ENCODE data around the gene CYP2E1. TPM values are rescaled to one million over a fixed set of nuclear protein-coding genes. Genes with fewer than 3 reads are reported as not detected.
"Not testable (repeated sequence)": the region's sequence is repeated elsewhere in the genome, so short reads cannot be mapped to it uniquely, and the experiment has no call there.

Gene CYP2E1
- total RNA-seq, 4 donors from 2014 or later: 0.22 to 3.1 (median 1.8) TPM

DNA sequence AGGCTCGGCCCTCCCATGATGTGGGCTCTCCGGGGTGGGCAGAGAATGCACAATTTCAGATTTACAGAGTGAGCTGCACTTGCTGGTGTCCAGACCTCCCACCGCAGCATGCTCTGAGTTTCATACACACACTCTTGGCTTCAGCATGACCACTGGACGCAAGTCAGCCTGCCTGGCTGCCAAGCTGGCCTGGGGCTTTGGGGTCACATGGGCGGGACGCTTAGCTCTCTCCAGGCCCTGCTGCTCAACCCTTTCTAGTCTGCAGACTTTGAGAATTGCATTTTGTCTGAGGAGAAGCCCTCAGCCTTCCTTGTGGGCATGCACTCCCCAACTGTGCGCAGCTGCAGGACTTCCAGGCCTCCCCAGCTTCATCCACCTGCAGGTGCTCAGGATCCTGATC is 5.7 kb downstream of the CYP2E1 start:
- H3K9me3 ChIP-seq: no peaks in the 10 kb centered on the region
- peaks cover 0 to 34% of the 10 kb centered on the region in 2 donors for H3K36me3 ChIP-seq
- no peak overlapping the region for H3K4me3 ChIP-seq
- no peak for TF ChIP-seq EP300 (IDR thresholded peaks at IDR 0.05)
- ATAC-seq: no peak
- no peak overlapping the region for H3K27ac ChIP-seq
- peaks cover 29% of the 10 kb centered on the region for H3K27me3 ChIP-seq
- WGBS, 2 donors (ENCODE audit: low coverage in 1 of 2): 69% methylated on average over 6 of the region's 7 CpGs; no CpG with 5 or more reads in 1 of the 2 donors
- H3K4me1 ChIP-seq: peaks cover 0 to 19% (median 8%) of the 10 kb centered on the region in 3 donors

DNA sequence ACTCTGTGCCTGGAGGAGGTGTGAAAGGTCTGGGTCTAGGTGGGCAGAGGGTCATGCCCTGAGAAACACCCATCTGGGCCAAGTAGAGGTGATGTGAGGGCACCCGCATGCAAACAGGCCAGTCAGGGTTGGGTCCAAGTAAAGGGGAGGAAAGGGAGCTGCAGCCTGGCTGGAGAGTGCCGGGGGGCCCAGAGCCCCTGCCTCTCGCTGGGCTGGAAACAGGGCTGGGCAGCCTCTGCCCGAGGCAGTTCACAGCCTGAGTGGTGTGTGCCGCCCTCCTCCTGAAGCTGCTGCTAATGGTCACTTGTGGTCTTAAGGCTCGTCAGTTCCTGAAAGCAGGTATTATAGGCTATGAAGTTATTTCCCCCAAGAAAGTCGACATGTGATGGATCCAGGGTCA is 7.3 kb downstream of the CYP2E1 start:
- Histone ChIP-seq H3K4me1 (peaks cover 0 to 4% (median 0%) of the 10 kb centered on the region in 3 donors), H3K27ac (no peak overlapping the region), H3K9me3 (no peaks in the 10 kb centered on the region), H3K27me3 (peaks cover 16% of the 10 kb centered on the region), H3K36me3 (peaks cover 0 to 42% of the 10 kb centered on the region in 2 donors), H3K4me3 (no peak overlapping the region)
- 58 to 85% methylated on average over 2 to 5 of the region's 7 CpGs for WGBS, 2 donors (ENCODE audit: low coverage in 1 of 2)
- no peak for ATAC-seq
- TF ChIP-seq POLR2A (IDR thresholded peaks at IDR 0.05) (no peak), EP300 (IDR thresholded peaks at IDR 0.05) (no peak), POLR2AphosphoS5 (IDR thresholded peaks at IDR 0.05) (no peak)
- TF ChIP-seq, protein P1, sequence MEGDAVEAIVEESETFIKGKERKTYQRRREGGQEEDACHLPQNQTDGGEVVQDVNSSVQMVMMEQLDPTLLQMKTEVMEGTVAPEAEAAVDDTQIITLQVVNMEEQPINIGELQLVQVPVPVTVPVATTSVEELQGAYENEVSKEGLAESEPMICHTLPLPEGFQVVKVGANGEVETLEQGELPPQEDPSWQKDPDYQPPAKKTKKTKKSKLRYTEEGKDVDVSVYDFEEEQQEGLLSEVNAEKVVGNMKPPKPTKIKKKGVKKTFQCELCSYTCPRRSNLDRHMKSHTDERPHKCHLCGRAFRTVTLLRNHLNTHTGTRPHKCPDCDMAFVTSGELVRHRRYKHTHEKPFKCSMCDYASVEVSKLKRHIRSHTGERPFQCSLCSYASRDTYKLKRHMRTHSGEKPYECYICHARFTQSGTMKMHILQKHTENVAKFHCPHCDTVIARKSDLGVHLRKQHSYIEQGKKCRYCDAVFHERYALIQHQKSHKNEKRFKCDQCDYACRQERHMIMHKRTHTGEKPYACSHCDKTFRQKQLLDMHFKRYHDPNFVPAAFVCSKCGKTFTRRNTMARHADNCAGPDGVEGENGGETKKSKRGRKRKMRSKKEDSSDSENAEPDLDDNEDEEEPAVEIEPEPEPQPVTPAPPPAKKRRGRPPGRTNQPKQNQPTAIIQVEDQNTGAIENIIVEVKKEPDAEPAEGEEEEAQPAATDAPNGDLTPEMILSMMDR (IDR thresholded peaks at IDR 0.05): no peak

DNA sequence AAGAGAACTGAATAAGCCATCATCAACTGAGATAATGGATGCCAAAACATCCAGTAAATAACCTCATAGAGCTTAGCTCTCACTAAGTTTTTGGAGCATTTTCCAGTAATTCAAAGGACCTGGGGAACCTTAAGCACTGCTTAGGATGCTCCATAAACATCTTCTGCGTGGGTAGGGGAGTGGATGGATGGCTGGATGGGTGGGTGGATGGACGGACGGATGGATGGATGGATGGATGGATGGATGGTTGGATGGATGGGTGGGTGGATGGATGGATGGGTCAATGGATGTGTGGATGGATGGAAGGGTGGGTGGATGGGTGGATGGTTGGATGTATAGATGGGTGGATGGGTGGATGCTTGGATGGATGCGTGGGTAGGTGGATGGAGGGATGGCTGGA is 9.0 kb downstream of the CYP2E1 start:
- Histone ChIP-seq H3K4me1 (no peaks in the 10 kb centered on the region), H3K4me3 (no peak overlapping the region), H3K27ac (no peak overlapping the region), H3K27me3 (no peaks in the 10 kb centered on the region), H3K9me3 (no peaks in the 10 kb centered on the region), H3K36me3 (peaks cover 0 to 42% of the 10 kb centered on the region in 2 donors)
- ATAC-seq: no peak
- WGBS, 2 donors (ENCODE audit: low coverage in 1 of 2): 52 to 80% methylated on average over 1 to 4 of the region's 4 CpGs
- TF ChIP-seq, protein P1 (IDR thresholded peaks at IDR 0.05): no peak
- TF ChIP-seq POLR2A (IDR thresholded peaks at IDR 0.05) (no peak), EP300 (IDR thresholded peaks at IDR 0.05) (no peak), POLR2AphosphoS5 (IDR thresholded peaks at IDR 0.05) (no peak)

DNA sequence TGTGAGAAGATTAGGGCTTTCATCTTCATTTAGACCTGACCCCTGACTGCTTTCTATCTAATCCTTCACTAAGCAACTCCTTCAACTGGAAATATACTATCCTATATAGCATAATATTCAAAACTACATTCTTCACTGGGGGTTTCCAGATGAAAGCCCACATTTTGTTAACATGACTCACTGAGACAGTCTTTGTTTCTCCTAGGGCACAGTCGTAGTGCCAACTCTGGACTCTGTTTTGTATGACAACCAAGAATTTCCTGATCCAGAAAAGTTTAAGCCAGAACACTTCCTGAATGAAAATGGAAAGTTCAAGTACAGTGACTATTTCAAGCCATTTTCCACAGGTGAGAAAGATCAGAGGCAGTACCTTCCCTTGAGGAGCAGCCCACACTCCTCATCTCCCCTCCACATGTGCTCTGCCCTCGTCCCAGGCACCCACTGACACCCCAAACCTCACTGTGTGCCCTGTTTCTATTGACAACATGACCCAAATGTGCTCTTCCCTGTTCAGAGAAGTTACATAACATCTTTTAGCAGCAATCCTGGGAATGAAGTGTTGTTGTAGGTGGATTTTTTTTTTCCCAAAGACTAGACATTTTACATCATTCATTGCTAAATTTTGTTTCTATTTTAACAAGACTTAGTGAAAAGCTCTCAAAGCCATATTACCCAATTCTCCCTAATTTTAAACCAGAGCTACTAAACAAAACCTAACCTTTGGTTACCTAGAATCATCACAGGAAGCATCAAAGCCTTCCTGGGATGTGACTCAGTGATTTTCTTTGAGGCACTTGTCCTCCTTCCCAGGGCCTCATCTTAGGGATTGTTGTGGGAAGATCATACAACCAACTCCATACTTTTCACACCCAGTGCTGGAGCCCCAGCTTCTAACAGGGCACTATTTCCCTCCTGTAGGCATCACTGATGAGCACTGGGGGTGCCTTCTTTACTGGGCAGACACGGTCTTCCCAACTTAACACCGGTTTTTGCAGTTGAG is 10.7 kb downstream of the CYP2E1 start:
- TF ChIP-seq, protein P1 (IDR thresholded peaks at IDR 0.05): no peak
- TF ChIP-seq POLR2A (IDR thresholded peaks at IDR 0.05): no peak
- no peak for TF ChIP-seq EP300 (IDR thresholded peaks at IDR 0.05)
- TF ChIP-seq POLR2AphosphoS5 (IDR thresholded peaks at IDR 0.05): no peak
- Histone ChIP-seq H3K4me3 (no peak overlapping the region), H3K9me3 (no peaks in the 10 kb centered on the region), H3K27me3 (no peaks in the 10 kb centered on the region), H3K27ac (no peak overlapping the region), H3K4me1 (no peaks in the 10 kb centered on the region), H3K36me3 (peaks cover 0 to 30% of the 10 kb centered on the region in 2 donors)
- WGBS, 2 donors (ENCODE audit: low coverage in 1 of 2): 66 to 74% methylated on average over 4 of the region's 4 CpGs
- ATAC-seq: no peak

DNA sequence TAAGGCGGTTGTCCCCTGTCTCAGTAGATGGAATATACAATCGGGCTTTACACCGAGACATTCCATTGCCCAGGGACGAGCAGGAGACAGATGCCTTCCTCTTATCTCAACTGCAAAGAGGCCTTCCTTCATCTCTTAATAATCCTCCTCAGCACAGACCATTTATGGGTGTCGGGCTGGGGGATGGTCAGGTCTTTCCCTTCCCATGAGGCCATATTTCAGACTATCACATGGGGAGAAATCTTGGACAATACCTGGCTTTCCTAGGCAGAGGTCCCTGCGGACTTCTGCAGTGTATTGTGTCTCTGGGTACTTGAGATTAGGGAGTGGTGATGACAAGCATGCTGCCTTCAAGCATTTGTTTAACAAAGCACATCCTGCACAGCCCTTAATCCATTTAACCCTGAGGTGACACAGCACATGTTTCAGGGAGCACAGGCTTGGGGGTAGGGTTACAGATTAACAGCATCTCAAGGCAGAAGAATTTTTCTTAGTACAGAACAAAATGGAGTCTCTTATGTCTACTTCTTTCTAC is 14.3 kb downstream of the CYP2E1 start:
- not testable (repeated sequence) for ATAC-seq, H3K4me1 ChIP-seq, H3K9me3 ChIP-seq, H3K4me3 ChIP-seq, H3K27ac ChIP-seq
- Histone ChIP-seq H3K36me3 (peaks cover 0 to 18% of the 10 kb centered on the region in 2 donors), H3K27me3 (peaks cover 10% of the 10 kb centered on the region)
- 67 to 78% methylated on average over 3 to 4 of the region's 6 CpGs for WGBS, 2 donors (ENCODE audit: low coverage in 1 of 2)
